Neural cell (in vitro differentiated cells): ENCODE data around the gene CNOT10. TPM values are rescaled to one million over a fixed set of nuclear protein-coding genes. Genes with fewer than 3 reads are reported as not detected.

Experiments used
- H2AFZ ChIP-seq: fragments of 200-600, 300-800 bp; sonication (generic), shearing (Covaris generic); 2 replicates; pipeline ENCODE4 v1.6.0; 2014; ENCODE audit warnings: low read depth, mild to moderate bottlenecking, antibody characterized with exemption, low read length, moderate library complexity
- H3F3A ChIP-seq: fragments of 200-600 bp; shearing (Covaris generic); 2 replicates; pipeline ENCODE4 v1.6.1; 2016; ENCODE audit warnings: mild to moderate bottlenecking, moderate library complexity, mixed read lengths, antibody characterized with exemption, low read length; ENCODE audit not compliant: insufficient read depth, poor library complexity, severe bottlenecking
- H3K27ac ChIP-seq: fragments of 200-600, 300-800 bp; sonication (generic), shearing (Covaris generic); 2 replicates; pipeline ENCODE4 v1.5.1; 2014; ENCODE audit warnings: mild to moderate bottlenecking, low read length, moderate library complexity
- H3K27me3 ChIP-seq: fragments of 300-800, 200-600 bp; sonication (generic), shearing (Covaris generic); 2 replicates; pipeline ENCODE4 v1.6.0; 2014; ENCODE audit warnings: mild to moderate bottlenecking, low read depth, low read length, moderate library complexity; ENCODE audit not compliant: insufficient read depth
- H3K36me3 ChIP-seq: fragments of 300-800, 200-600 bp; sonication (generic), shearing (Covaris generic); 2 replicates; pipeline ENCODE4 v1.5.1; 2014; ENCODE audit warnings: mild to moderate bottlenecking, antibody characterized with exemption, low read length, moderate library complexity; ENCODE audit not compliant: insufficient read depth
- H3K4me2 ChIP-seq: fragments of 300-800, 200-600 bp; sonication (generic), shearing (Covaris generic); 2 replicates; pipeline ENCODE4 v1.6.0; 2014; ENCODE audit warnings: mild to moderate bottlenecking, low read length
- H3K4me3 ChIP-seq: fragments of 300-800, 200-600 bp; sonication (generic), shearing (Covaris generic); 2 replicates; pipeline ENCODE4 v1.5.1; 2014; ENCODE audit warnings: mild to moderate bottlenecking, low read length, moderate library complexity
- H3K79me2 ChIP-seq: fragments of 200-600 bp; shearing (Covaris generic); replicated peaks from 2 replicates; pipeline ENCODE4 v1.6.0; 2014; ENCODE audit warnings: mild to moderate bottlenecking, low read length, moderate library complexity; ENCODE audit not compliant: insufficient read depth
- H3K9ac ChIP-seq: fragments of 300-800, 200-600 bp; sonication (generic), shearing (Covaris generic); 2 replicates; pipeline ENCODE4 v1.6.1; 2016; ENCODE audit warnings: mild to moderate bottlenecking, low read length, mixed read lengths
- H3K9me2 ChIP-seq: fragments of 200-600 bp; shearing (Covaris generic); 2 replicates; pipeline ENCODE4 v1.6.1; 2016; ENCODE audit warnings: mild to moderate bottlenecking, low read length, mixed read lengths; ENCODE audit not compliant: insufficient read depth
- H3K9me3 ChIP-seq: fragments of 200-600, 300-800 bp; sonication (generic), shearing (Covaris generic); 2 replicates; pipeline ENCODE4 v1.6.1; 2016; ENCODE audit warnings: mild to moderate bottlenecking, mixed run types, low read length, moderate library complexity, mixed read lengths
- H4K20me1 ChIP-seq: fragments of 200-600 bp; shearing (Covaris generic); 2 replicates; pipeline ENCODE4 v1.6.1; 2016; ENCODE audit warnings: mild to moderate bottlenecking, mixed run types; ENCODE audit not compliant: insufficient read depth
- EP300 ChIP-seq: fragments of 450-650 bp; conservative IDR thresholded peaks from 2 replicates; pipeline ENCODE4 v1.6.1; 2014; ENCODE audit warnings: antibody characterized with exemption, mild to moderate bottlenecking, moderate library complexity; ENCODE audit not compliant: poor library complexity, severe bottlenecking
- EZH2 ChIP-seq: fragments of 200-600, 300-800 bp; shearing (Covaris generic), sonication (generic); IDR thresholded peaks from 2 replicates; pipeline ENCODE4 v1.6.1; 2014; ENCODE audit warnings: antibody characterized with exemption, low read length, borderline replicate concordance, mild to moderate bottlenecking; ENCODE audit not compliant: insufficient read depth, poor library complexity, severe bottlenecking
- MXI1 ChIP-seq: fragments of 450-650 bp; conservative IDR thresholded peaks from 2 replicates; pipeline ENCODE4 v1.6.1; 2014; ENCODE audit warnings: antibody characterized with exemption, mild to moderate bottlenecking; ENCODE audit not compliant: poor library complexity, severe bottlenecking
- POLR2AphosphoS5 ChIP-seq: IDR thresholded peaks from 2 replicates; pipeline ENCODE4 v1.6.1; 2012
- RAD21 ChIP-seq: fragments of 450-650 bp; conservative IDR thresholded peaks from 2 replicates; pipeline ENCODE4 v1.6.1; 2014; ENCODE audit warnings: antibody characterized with exemption, mild to moderate bottlenecking, moderate library complexity
- SMC3 ChIP-seq: fragments of 450-650 bp; conservative IDR thresholded peaks from 2 replicates; pipeline ENCODE4 v1.6.1; 2014; ENCODE audit warnings: antibody characterized with exemption, mild to moderate bottlenecking, moderate library complexity; ENCODE audit not compliant: poor library complexity
- TAF1 ChIP-seq: IDR thresholded peaks from 2 replicates; pipeline ENCODE4 v1.6.1; 2012; ENCODE audit warnings: low read depth
- polyA plus RNA-seq: library from polyadenylated mRNA; depleted of rRNA; stranded (reverse); fragments of >200 nt; gene quantifications from 2 replicates; pipeline ENCODE4 v1.2.3, GENCODE V29; 2014
- TF ChIP-seq, protein P1 (sequence below): IDR thresholded peaks from 2 replicates; pipeline ENCODE4 v1.6.1; 2012; ENCODE audit warnings: borderline replicate concordance
- TF ChIP-seq, protein P2 (sequence below): fragments of 450-650 bp; IDR thresholded peaks from 2 replicates; pipeline ENCODE4 v1.5.1; 2014; ENCODE audit warnings: antibody characterized with exemption, mild to moderate bottlenecking, moderate library complexity; ENCODE audit not compliant: poor library complexity, severe bottlenecking

CNOT10 gene
- polyA plus RNA-seq, 1 donor from 2014 or later, result 53.8 TPM

DNA sequence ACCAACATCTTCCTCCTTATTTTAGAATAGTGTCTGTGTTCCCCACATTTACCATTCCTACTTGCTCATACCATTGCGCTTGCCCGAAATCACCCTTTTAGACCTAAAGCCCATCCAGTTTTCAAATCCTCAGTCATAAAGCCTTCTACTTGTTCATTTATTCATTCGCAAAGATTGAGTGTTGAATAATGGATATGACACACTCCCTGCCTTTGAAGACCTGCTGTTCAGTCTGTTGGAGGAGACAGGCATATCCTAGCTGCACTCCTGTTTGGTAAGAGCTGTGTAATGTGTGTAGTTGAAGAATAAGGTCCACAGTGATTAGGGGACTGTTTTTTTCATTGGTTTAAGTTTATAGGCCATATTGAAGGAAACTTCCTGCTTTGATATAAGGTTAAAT, 1.7 kb downstream of the CNOT10 start:
- Histone ChIP-seq H3K9me2 (no peaks in the 10 kb centered on the region), H3K4me3 (peak overlapping the region; percentile 97), H3K4me2 (peak overlapping the region; percentile 63), H3K9ac (peak overlapping the region; percentile 77), H3K27me3 (no peaks in the 10 kb centered on the region), H3K79me2 (peaks cover 27% of the 10 kb centered on the region), H3K9me3 (no peaks in the 10 kb centered on the region), H2AFZ (no peak overlapping the region), H3K27ac (no peak overlapping the region), H4K20me1 (no peaks in the 10 kb centered on the region), H3F3A (no peaks in the 10 kb centered on the region), H3K36me3 (no peaks in the 10 kb centered on the region)
- TF ChIP-seq MXI1, result no peak
- no peak for TF ChIP-seq RAD21
- TF ChIP-seq POLR2AphosphoS5, result no peak
- TF ChIP-seq, protein P1, sequence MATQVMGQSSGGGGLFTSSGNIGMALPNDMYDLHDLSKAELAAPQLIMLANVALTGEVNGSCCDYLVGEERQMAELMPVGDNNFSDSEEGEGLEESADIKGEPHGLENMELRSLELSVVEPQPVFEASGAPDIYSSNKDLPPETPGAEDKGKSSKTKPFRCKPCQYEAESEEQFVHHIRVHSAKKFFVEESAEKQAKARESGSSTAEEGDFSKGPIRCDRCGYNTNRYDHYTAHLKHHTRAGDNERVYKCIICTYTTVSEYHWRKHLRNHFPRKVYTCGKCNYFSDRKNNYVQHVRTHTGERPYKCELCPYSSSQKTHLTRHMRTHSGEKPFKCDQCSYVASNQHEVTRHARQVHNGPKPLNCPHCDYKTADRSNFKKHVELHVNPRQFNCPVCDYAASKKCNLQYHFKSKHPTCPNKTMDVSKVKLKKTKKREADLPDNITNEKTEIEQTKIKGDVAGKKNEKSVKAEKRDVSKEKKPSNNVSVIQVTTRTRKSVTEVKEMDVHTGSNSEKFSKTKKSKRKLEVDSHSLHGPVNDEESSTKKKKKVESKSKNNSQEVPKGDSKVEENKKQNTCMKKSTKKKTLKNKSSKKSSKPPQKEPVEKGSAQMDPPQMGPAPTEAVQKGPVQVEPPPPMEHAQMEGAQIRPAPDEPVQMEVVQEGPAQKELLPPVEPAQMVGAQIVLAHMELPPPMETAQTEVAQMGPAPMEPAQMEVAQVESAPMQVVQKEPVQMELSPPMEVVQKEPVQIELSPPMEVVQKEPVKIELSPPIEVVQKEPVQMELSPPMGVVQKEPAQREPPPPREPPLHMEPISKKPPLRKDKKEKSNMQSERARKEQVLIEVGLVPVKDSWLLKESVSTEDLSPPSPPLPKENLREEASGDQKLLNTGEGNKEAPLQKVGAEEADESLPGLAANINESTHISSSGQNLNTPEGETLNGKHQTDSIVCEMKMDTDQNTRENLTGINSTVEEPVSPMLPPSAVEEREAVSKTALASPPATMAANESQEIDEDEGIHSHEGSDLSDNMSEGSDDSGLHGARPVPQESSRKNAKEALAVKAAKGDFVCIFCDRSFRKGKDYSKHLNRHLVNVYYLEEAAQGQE, result no peak
- TF ChIP-seq TAF1, result no peak
- TF ChIP-seq SMC3, result no peak
- TF ChIP-seq, protein P2, sequence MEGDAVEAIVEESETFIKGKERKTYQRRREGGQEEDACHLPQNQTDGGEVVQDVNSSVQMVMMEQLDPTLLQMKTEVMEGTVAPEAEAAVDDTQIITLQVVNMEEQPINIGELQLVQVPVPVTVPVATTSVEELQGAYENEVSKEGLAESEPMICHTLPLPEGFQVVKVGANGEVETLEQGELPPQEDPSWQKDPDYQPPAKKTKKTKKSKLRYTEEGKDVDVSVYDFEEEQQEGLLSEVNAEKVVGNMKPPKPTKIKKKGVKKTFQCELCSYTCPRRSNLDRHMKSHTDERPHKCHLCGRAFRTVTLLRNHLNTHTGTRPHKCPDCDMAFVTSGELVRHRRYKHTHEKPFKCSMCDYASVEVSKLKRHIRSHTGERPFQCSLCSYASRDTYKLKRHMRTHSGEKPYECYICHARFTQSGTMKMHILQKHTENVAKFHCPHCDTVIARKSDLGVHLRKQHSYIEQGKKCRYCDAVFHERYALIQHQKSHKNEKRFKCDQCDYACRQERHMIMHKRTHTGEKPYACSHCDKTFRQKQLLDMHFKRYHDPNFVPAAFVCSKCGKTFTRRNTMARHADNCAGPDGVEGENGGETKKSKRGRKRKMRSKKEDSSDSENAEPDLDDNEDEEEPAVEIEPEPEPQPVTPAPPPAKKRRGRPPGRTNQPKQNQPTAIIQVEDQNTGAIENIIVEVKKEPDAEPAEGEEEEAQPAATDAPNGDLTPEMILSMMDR, result no peak
- TF ChIP-seq EP300, result no peak
- TF ChIP-seq EZH2, result no peak

DNA sequence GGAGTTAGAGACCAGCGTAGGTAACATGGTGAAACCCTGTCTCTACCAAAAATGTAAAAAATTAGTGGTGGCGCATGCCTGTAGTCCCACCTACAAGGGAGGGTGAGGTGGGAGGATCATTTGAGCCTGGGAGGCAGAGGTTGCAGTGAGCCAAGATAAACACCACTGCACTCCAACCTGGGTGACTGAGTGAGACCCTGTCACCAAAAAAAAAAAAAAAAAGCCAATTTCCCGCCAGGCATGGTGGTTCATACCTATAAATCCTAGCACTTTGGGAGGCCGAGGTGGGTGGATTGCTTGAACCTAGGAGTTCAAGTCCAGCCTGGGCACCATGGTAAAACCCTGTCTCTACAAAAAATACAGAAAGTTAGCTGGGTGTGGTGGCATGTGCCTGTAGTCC, 6.9 kb downstream of the CNOT10 start:
- H3K36me3 ChIP-seq, result no peaks in the 10 kb centered on the region
- H2AFZ ChIP-seq, result no peak overlapping the region
- no peak overlapping the region for H3K9ac ChIP-seq
- H3K9me3 ChIP-seq, result no peaks in the 10 kb centered on the region
- no peak overlapping the region for H3K27ac ChIP-seq
- TF ChIP-seq EZH2 (no peak), TAF1 (no peak), MXI1 (no peak), POLR2AphosphoS5 (no peak), RAD21 (no peak), SMC3 (no peak), EP300 (no peak)
- TF ChIP-seq, protein P1, result no peak
- TF ChIP-seq, protein P2, result no peak
- H3K79me2 ChIP-seq, result peaks cover 20% of the 10 kb centered on the region
- no peaks in the 10 kb centered on the region for H3K27me3 ChIP-seq
- no peak overlapping the region for H3K4me3 ChIP-seq
- no peak overlapping the region for H3K4me2 ChIP-seq
- no peaks in the 10 kb centered on the region for H4K20me1 ChIP-seq
- no peaks in the 10 kb centered on the region for H3K9me2 ChIP-seq
- no peaks in the 10 kb centered on the region for H3F3A ChIP-seq
